CD4-positive, alpha-beta T cell (primary cell): ENCODE data around the gene PLAC1. TPM values are rescaled to one million over a fixed set of nuclear protein-coding genes. Genes with fewer than 3 reads are reported as not detected.

Experiments
- ATAC-seq: fragments of 200-7000 bp; cut with Tn5 transposase; one replicate; pipeline ENCODE4 v1.10.0; 2022; ENCODE audit warnings: mild to moderate bottlenecking; ENCODE audit not compliant: poor library complexity
- CTCF ChIA-PET: fragments of 350-600 bp; sonication (Branson Sonifier 250); formaldehyde crosslinking; loops from one replicate; lab custom pipeline; 2021; ENCODE audit warnings: antibody characterized with exemption, inconsistent platforms; lab: Charles Lee
- POLR2A ChIA-PET: fragments of 350-600 bp; sonication (Branson Sonifier 250); formaldehyde crosslinking; loops from one replicate; lab custom pipeline; 2021; ENCODE audit warnings: antibody characterized with exemption, inconsistent platforms; lab: Charles Lee
- DNase-seq, 14 experiments: peaks; one replicate each; pipeline ENCODE4 v3.0.0-alpha.2; 2013 to 2020; ENCODE audit warnings: mixed read lengths in 2 of 14
- H3K27ac ChIP-seq, 2 donors: one replicate each; pipeline versions ENCODE4 v1.5.1 to v1.7.0; 2013; ENCODE audit warnings: low read length in 2 of 2, low read depth in 1 of 2, mild to moderate bottlenecking in 1 of 2
- H3K27me3 ChIP-seq, 2 experiments: 1 replicate in 1 of 2; 2 replicates in 1 of 2; pipeline versions ENCODE4 v1.6.1 to v1.7.0; 2013; ENCODE audit warnings: low read length in 2 of 2, control low read depth in 1 of 2, mild to moderate bottlenecking in 1 of 2, moderate library complexity in 1 of 2; ENCODE audit not compliant: insufficient read depth in 2 of 2, control insufficient read depth in 1 of 2
- H3K36me3 ChIP-seq: one replicate; pipeline ENCODE4 v1.6.1; 2013; ENCODE audit warnings: low read length, control low read depth; ENCODE audit not compliant: insufficient read depth
- H3K4me1 ChIP-seq: one replicate; pipeline ENCODE4 v1.6.1; 2013; ENCODE audit warnings: low read length, control low read depth; ENCODE audit not compliant: insufficient read depth
- H3K4me3 ChIP-seq: one replicate; pipeline ENCODE4 v1.5.1; 2013; ENCODE audit warnings: mild to moderate bottlenecking, low read length, moderate library complexity
- H3K9me3 ChIP-seq, 2 experiments: 1 replicate in 1 of 2; 2 replicates in 1 of 2; pipeline versions ENCODE4 v1.6.1 to v1.7.0; 2013; ENCODE audit warnings: low read length in 2 of 2, mild to moderate bottlenecking in 2 of 2, control low read depth in 1 of 2, moderate library complexity in 1 of 2; ENCODE audit not compliant: control insufficient read depth in 1 of 2, insufficient read depth in 1 of 2
- H3K27ac Mint-ChIP-seq: one replicate; pipeline ENCODE4 v1.8.0; 2020; ENCODE audit warnings: mixed read lengths
- H3K27me3 Mint-ChIP-seq: one replicate; pipeline ENCODE4 v1.8.0; 2021; ENCODE audit warnings: mixed read lengths
- H3K36me3 Mint-ChIP-seq: one replicate; pipeline ENCODE4 v1.8.0; 2021; ENCODE audit warnings: low read depth, mixed read lengths
- H3K4me1 Mint-ChIP-seq: one replicate; pipeline ENCODE4 v1.8.0; 2021; ENCODE audit warnings: low read depth, mixed read lengths
- H3K4me3 Mint-ChIP-seq: one replicate; pipeline ENCODE4 v1.8.0; 2020; ENCODE audit warnings: mild to moderate bottlenecking, mixed read lengths
- H3K9me3 Mint-ChIP-seq: one replicate; pipeline ENCODE4 v1.8.0; 2020; ENCODE audit warnings: mixed read lengths
- CTCF ChIP-seq: fragments of 200-600 bp; IDR thresholded peaks from one replicate; pipeline ENCODE4 v1.8.0; 2022; ENCODE audit warnings: antibody characterized with exemption, mild to moderate bottlenecking
- intact Hi-C, 2 experiments: fragments of 100-400 bp; cut with DNase I in 1 of 2; cut with micrococcal nuclease in 1 of 2; formaldehyde crosslinking; loops; one replicate each; pipeline versions ENCODE4 v1.15.1 to v1.9.0; 2023 to 2025; cut with DNase I, micrococcal nuclease
- total RNA-seq, 174 experiments: library from RNA in 2 of 174; stranded (reverse) in 2 of 174; gene quantifications; one replicate each; pipeline ENCODE4 v1.2.3 and lab custom pipeline; 2021 to 2026

Gene PLAC1
- total RNA-seq, 2 experiments from 2014 or later: not detected

- intact Hi-C loops: loop anchor here in 1 of 2 experiments (5.0 kb wide), 1 partner anchor 1114 kb away; no protein-coding TSS in a partner anchor
- Histone ChIP-seq H3K4me1 (no peaks in the 10 kb centered on the region), H3K9me3 (no peaks in the 10 kb centered on the region), H3K36me3 (no peaks in the 10 kb centered on the region), H3K4me3 (no peak overlapping the region), H3K27me3 (no peaks in the 10 kb centered on the region), H3K27ac (no peak overlapping the region)
- Mint-ChIP-seq H3K4me3 (no peak overlapping the region), H3K36me3 (no peaks in the 10 kb centered on the region), H3K9me3 (no peaks in the 10 kb centered on the region), H3K27ac (no peak overlapping the region), H3K4me1 (no peaks in the 10 kb centered on the region), H3K27me3 (peaks cover 6% of the 10 kb centered on the region)
- no peak for DNase-seq
- no peak for ATAC-seq
- TF ChIP-seq CTCF: no peak
- CTCF ChIA-PET: no interaction called here
- POLR2A ChIA-PET: no interaction called here
Measured at GRCh38 chrX:134626434-134626833, 31.8 kb downstream of the PLAC1 start.

- Histone ChIP-seq H3K9me3 (no peaks in the 10 kb centered on the region), H3K4me1 (no peaks in the 10 kb centered on the region), H3K4me3 (no peak overlapping the region), H3K36me3 (no peaks in the 10 kb centered on the region), H3K27me3 (no peaks in the 10 kb centered on the region), H3K27ac (no peak overlapping the region)
- POLR2A ChIA-PET: no interaction called here
- H3K27me3 Mint-ChIP-seq: peaks cover 6% of the 10 kb centered on the region
- H3K4me1 Mint-ChIP-seq: no peaks in the 10 kb centered on the region
- intact Hi-C loops: loop anchor here in 1 of 2 experiments (5.0 kb wide), 1 partner anchor 1113 kb away; no protein-coding TSS in a partner anchor
- H3K27ac Mint-ChIP-seq: no peak overlapping the region
- H3K4me3 Mint-ChIP-seq: no peak overlapping the region
- ATAC-seq (no peak), DNase-seq (no peak)
- CTCF ChIA-PET: no interaction called here
- no peak for TF ChIP-seq CTCF
- H3K9me3 Mint-ChIP-seq: no peaks in the 10 kb centered on the region
- no peaks in the 10 kb centered on the region for H3K36me3 Mint-ChIP-seq
Measured at GRCh38 chrX:134625315-134625718, 33.0 kb downstream of the PLAC1 start.

GRCh38 chrX:134624046-134624430, 34.2 kb downstream of the PLAC1 start:
- Histone ChIP-seq H3K4me1 (no peaks in the 10 kb centered on the region), H3K27ac (no peak overlapping the region), H3K9me3 (no peaks in the 10 kb centered on the region), H3K27me3 (no peaks in the 10 kb centered on the region), H3K36me3 (no peaks in the 10 kb centered on the region), H3K4me3 (no peak overlapping the region)
- ATAC-seq (no peak), DNase-seq (no peak)
- Mint-ChIP-seq H3K4me3 (no peak overlapping the region), H3K4me1 (no peaks in the 10 kb centered on the region), H3K27ac (no peak overlapping the region), H3K9me3 (no peaks in the 10 kb centered on the region), H3K27me3 (peaks cover 6% of the 10 kb centered on the region), H3K36me3 (no peaks in the 10 kb centered on the region)
- intact Hi-C loops: no loop called here
- no peak for TF ChIP-seq CTCF
- ChIA-PET CTCF (no interaction called here), POLR2A (no interaction called here)
